A549 (cell line): Measurements from ENCODE around the gene CXCL14.

Experiments used
- BCL3 ChIP-seq: fragments of >200 bp; sonication (Bioruptor Twin); formaldehyde crosslinking; IDR thresholded peaks from 3 replicates; pipeline ENCODE4 v1.6.1; 2016
- BHLHE40 ChIP-seq: IDR thresholded peaks from 2 replicates; pipeline ENCODE4 v1.6.1; 2012; ENCODE audit warnings: low read depth, low read length, inconsistent platforms
- CHD2 ChIP-seq: fragments of 150-350 bp; IDR thresholded peaks from 2 replicates; pipeline ENCODE4 v1.6.1; 2014; ENCODE audit warnings: low read length; ENCODE audit not compliant: partially characterized antibody
- CTCF ChIP-seq: fragments of >200 bp; sonication (Bioruptor Twin); formaldehyde crosslinking; IDR thresholded peaks from 3 replicates; pipeline ENCODE4 v1.5.1; 2016
- EP300 ChIP-seq, 2 experiments: fragments of >200 bp; sonication (Bioruptor Twin); formaldehyde crosslinking; IDR thresholded peaks; 2 replicates in 1 of 2; 3 replicates in 1 of 2; pipeline ENCODE4 v1.6.1; 2016 to 2017
- ESRRA ChIP-seq: fragments of 150-350 bp; IDR thresholded peaks from 2 replicates; pipeline ENCODE4 v1.6.1; 2014; ENCODE audit warnings: mild to moderate bottlenecking, low read length, borderline replicate concordance
- FOSL2 ChIP-seq, 2 experiments: fragments of 450-650 bp in 1 of 2; fragments of >200 bp in 1 of 2; sonication (Bioruptor Twin) in 1 of 2; formaldehyde crosslinking; IDR thresholded peaks; 2 replicates each; pipeline versions ENCODE4 v1.5.0 to v1.6.1; 2016 to 2020; ENCODE audit warnings: mild to moderate bottlenecking in 1 of 2, moderate library complexity in 1 of 2
- HOXA7 ChIP-seq: fragments of 250-450 bp; sonication (Bioruptor Pico); IDR thresholded peaks from 2 replicates; pipeline ENCODE4 v1.5.0; 2020; ENCODE audit warnings: mild to moderate bottlenecking, moderate library complexity
- JUNB ChIP-seq: fragments of >200 bp; sonication (Bioruptor Twin); formaldehyde crosslinking; IDR thresholded peaks from 2 replicates; pipeline ENCODE4 v1.6.1; 2016
- MAFK ChIP-seq: fragments of 450-650 bp; IDR thresholded peaks from 2 replicates; pipeline ENCODE4 v1.6.1; 2014; ENCODE audit not compliant: partially characterized antibody
- POLR2A ChIP-seq: IDR thresholded peaks from 2 replicates; pipeline ENCODE4 v1.6.1; 2012; ENCODE audit warnings: mild to moderate bottlenecking, low read length
- RAD21 ChIP-seq, 2 experiments: fragments of >200 bp in 1 of 2; sonication (Bioruptor Twin) in 1 of 2; formaldehyde crosslinking in 1 of 2; IDR thresholded peaks in 1 of 2; conservative IDR thresholded peaks in 1 of 2; 2 replicates in 1 of 2; 3 replicates in 1 of 2; pipeline ENCODE4 v1.6.1; 2012 to 2018; ENCODE audit warnings: inconsistent platforms in 1 of 2
- RCOR1 ChIP-seq: fragments of 150-350 bp; IDR thresholded peaks from 2 replicates; pipeline ENCODE4 v1.6.1; 2014; ENCODE audit warnings: antibody characterized with exemption, low read length, low read depth
- TF ChIP-seq, protein P1 (sequence below): IDR thresholded peaks from 2 replicates; pipeline ENCODE4 v1.6.1; 2012

DNA sequence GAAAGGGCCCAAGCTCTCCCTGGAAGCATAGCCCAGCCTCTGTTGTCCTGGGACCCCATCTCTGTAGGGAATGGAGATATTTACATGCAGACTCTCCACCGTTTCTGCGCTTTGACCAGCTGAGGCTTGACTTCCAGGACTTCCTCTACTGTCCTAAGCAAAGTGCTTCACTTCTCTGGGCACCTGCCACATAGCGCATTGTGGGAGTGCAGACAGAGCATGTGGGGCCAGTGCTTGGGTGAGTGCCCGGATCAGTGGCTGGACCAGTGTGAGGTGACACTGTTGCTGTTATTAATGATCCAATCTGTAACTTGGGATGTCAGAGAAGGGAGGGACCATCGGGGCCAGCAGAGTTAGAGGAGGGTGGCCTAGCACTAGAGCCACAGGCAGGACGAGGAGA lies 10.5 kb downstream of the CXCL14 start:
- TF ChIP-seq CTCF (no peak), CHD2 (no peak), EP300 (IDR thresholded peaks at IDR 0.05) (no peak), MAFK (no peak), HOXA7 (CRISPR knock-in tag) (no peak), ESRRA (no peak), POLR2A (no peak), JUNB (no peak), RAD21 (conservative IDR thresholded peaks at IDR 0.05 in 1 of 2, IDR thresholded peaks at IDR 0.05 in 1 of 2) (no peak), RCOR1 (no peak), FOSL2 (IDR thresholded peaks at IDR 0.05) (no peak), FOSL2 (CRISPR knock-in tag; IDR thresholded peaks at IDR 0.05) (no peak), BCL3 (no peak), BHLHE40 (no peak)
- TF ChIP-seq, protein P1, sequence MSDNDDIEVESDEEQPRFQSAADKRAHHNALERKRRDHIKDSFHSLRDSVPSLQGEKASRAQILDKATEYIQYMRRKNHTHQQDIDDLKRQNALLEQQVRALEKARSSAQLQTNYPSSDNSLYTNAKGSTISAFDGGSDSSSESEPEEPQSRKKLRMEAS: no peak
